Uterus (tissue), 2 donors: Measurements from ENCODE around the gene PDLIM7.

Experiments used
- POLR2A ChIP-seq, 2 donors: fragments of 450-650 bp; IDR thresholded peaks; one replicate each; pipeline ENCODE4 v1.6.1; 2016; ENCODE audit warnings: antibody characterized with exemption in 2 of 2, mild to moderate bottlenecking in 1 of 2, moderate library complexity in 1 of 2
- TF ChIP-seq, protein P1 (sequence below), 4 experiments: fragments of 200-600 bp in 2 of 4; fragments of 450-650 bp in 2 of 4; sonication (generic) in 2 of 4; IDR thresholded peaks; one replicate each; pipeline ENCODE4 v1.5.1; 2016 to 2019; ENCODE audit warnings: antibody characterized with exemption in 4 of 4, mild to moderate bottlenecking in 2 of 4, moderate library complexity in 1 of 4

DNA sequence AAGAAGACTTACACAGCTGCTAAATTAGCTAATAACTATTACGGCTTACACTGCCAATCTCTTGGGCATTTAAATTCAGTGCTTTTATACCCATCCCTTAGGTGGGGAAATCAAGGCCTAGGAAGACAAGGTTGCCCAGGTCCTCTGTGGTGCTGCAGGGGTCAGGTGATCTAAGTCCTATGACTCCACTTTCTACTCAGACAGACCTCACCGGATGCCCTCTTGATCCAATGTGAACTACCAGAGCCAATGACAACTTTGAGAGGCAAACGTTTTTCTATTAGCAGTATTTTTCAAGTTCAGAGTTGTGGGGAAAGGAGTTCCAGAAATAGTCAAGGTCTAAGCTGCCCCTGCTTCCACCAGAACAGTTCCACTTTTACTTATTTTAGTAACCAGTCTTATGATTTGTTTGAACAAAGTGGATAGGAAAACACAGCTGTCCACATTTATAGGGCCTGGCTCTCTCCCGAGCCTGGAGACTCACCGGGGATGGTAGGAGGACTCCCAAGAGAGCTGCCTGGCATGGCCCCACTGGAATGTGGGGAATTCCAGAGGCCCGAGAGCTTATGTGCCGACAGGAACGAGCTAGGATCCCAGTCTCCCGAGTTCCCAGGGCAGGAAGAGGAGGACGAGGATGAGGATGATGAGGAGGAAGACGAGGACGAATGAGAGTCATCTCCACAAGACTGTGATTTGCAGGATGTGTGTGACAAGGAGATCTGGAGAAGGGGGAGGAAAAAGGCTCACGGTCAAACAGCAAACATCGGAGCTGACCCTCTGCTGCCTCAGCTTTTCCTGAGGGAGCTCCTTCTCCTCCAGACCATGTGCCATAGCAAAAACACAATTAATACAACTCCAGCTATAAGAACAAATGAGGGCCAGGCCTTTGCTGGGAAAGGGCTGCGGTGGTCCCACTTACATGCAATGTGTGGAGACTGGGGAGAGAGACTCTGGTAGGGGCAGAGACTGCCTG, 40.3 kb upstream of the PDLIM7 start:
- TF ChIP-seq, protein P1, sequence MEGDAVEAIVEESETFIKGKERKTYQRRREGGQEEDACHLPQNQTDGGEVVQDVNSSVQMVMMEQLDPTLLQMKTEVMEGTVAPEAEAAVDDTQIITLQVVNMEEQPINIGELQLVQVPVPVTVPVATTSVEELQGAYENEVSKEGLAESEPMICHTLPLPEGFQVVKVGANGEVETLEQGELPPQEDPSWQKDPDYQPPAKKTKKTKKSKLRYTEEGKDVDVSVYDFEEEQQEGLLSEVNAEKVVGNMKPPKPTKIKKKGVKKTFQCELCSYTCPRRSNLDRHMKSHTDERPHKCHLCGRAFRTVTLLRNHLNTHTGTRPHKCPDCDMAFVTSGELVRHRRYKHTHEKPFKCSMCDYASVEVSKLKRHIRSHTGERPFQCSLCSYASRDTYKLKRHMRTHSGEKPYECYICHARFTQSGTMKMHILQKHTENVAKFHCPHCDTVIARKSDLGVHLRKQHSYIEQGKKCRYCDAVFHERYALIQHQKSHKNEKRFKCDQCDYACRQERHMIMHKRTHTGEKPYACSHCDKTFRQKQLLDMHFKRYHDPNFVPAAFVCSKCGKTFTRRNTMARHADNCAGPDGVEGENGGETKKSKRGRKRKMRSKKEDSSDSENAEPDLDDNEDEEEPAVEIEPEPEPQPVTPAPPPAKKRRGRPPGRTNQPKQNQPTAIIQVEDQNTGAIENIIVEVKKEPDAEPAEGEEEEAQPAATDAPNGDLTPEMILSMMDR (IDR thresholded peaks at IDR 0.05): no peak
- no peak for TF ChIP-seq POLR2A (IDR thresholded peaks at IDR 0.05)
